ENCODE measurements around the gene PNMT. TPM values are rescaled to one million over a fixed set of nuclear protein-coding genes. Genes with fewer than 3 reads are reported as not detected.
A peak's percentile ranks its signal among the peaks of the same experiment; 100 is the strongest.
"Not testable (repeated sequence)": the region's sequence is repeated elsewhere in the genome, so short reads cannot be mapped to it uniquely, and the experiment has no call there.

The PNMT gene
- polyA plus RNA-seq, 3 donors from 2014 or later, result 1.4 to 1.6 TPM; not detected in 1

DNA sequence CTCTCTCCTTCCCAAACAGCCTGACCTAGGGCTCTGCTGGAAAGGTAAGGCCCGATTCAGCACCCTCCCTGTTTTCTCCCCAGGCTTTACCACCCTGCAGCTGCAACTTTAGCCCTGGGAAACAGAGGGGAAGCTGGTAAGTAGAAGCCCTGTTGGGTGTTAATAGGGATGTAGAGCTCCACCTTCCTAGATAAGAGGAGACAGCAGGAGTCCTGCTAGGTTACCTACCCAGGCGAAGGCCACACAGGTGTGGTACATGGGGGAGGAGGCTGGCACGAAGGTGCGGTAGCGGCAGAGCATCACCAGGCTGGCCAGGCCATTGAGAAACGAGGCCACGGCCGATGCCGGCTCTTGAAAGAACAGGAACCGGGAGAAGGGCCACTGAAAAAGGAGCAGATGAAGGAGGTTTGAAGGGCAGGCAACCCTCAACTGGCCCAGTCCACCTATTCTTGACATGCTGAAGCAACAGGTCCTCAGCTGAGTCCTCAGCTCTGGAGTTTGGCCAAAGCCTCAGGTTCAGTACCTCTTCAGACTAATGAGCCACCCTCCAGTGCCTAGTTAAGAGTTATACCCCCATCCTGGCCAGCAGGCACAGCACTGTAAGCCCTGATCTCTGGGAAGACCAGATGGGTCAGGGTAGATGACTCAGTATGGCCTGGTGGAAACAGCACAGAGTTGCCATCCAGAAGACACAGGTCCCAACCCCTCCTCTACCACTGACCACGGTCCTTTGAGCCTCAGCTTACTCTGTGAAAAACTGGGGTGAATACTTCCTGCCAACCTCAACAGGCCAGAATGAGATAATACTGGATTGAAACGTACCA lies 16.3 kb downstream of the PNMT start:
- Mint-ChIP-seq H3K9me3 (no peaks in the 10 kb centered on the region), H3K4me1 (peaks cover 44 to 45% of the 10 kb centered on the region in 2 donors), H3K27me3 (ENCODE audit: low read depth in 3 of 3) (peaks cover 6 to 15% (median 11%) of the 10 kb centered on the region in 3 donors), H3K27ac (peak overlapping the region in 1 of 6 donors; percentile 31), H3K4me3 (no peak overlapping the region), H3K36me3 (peaks cover 11 to 22% (median 14%) of the 10 kb centered on the region in 3 donors)
- DNase-seq, result no peak

DNA sequence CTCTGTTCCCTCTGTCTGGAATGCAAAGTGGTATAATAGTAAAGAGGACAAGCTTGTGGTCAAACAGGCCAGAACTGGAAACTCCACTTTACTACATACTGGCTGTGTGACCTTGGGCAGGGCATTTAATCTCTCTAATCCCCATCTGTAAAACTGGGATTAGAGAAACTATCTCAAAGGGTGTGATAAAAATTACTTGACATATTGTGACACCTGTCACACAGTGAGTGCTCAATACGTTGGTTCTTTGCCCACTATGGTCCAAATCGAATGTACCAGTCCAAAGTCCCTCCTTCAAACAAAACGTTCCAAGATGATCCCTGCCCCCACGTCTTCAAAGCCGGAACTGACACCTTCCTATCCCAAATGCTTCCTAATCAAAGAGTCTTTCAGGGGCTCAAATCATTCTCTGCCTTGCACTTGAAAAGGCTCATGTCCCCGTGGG lies 18.9 kb downstream of the PNMT start:
- Mint-ChIP-seq H3K27me3 (ENCODE audit: low read depth in 3 of 3) (peaks cover 3 to 11% (median 9%) of the 10 kb centered on the region in 3 donors), H3K9me3 (no peaks in the 10 kb centered on the region), H3K4me1 (peaks cover 27 to 28% of the 10 kb centered on the region in 2 donors), H3K27ac (peak overlapping the region; percentile 92 to 98 (median 96)), H3K4me3 (peak overlapping the region; percentile 95 to 98 (median 97)), H3K36me3 (peaks cover 11 to 16% (median 14%) of the 10 kb centered on the region in 3 donors)
- DNase-seq, result no peak

DNA sequence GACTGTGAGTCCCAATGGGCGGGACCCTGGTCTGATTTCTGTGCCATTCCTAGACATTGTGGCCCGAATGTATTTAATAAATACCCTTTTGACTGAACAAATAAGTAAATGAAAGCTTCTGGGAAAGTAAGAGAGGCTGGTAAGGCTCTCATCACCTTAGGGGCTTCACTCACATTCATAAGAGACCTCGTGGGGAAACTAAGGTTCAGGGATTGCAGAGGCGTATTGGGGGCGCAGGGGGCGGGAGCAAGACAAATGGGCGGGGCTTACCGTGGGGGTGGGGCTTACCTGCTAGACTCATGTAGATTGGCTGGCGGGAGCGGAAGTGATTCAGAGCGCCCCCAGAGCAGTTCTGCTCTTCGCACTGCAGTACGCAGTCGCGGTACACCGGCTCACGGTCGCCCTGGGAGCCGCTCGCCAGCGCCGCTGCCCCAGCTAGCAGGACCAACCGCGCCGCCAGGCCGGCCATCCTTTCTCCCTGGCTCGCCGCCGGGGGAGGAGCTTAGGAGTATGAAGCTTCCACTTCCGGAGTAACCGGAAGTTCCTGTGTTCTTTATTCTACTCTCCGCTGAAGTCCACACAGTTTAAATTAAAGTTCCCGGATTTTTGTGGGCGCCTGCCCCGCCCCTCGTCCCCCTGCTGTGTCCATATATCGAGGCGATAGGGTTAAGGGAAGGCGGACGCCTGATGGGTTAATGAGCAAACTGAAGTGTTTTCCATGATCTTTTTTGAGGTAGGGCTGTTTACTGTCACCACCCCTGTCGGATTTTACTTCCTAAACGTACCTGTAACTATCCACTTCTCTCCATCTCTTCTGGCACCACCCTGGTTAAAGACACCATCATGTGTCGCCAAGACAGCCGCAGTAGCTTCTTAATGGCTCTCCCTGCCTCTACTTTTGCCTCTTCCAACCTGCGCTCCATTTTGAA lies 19.6 kb downstream of the PNMT start, which contains the start of gene PGAP3:
TSS of gene PGAP3 (minus strand) at position 512 of the 929 bp plus-strand sequence. CDS start at position 469, 43 bp downstream.
- peak within 1 kb of the TSS; percentile 95 to 98 (median 97) for H3K4me3 Mint-ChIP-seq
- no peaks in the 10 kb centered on the region for H3K9me3 Mint-ChIP-seq
- peaks cover 3 to 11% (median 9%) of the 10 kb centered on the region in 3 donors for H3K27me3 Mint-ChIP-seq (ENCODE audit: low read depth in 3 of 3)
- H3K4me1 Mint-ChIP-seq, result peaks cover 26 to 27% of the 10 kb centered on the region in 2 donors
- H3K36me3 Mint-ChIP-seq, result peaks cover 11 to 14% (median 13%) of the 10 kb centered on the region in 3 donors
- DNase-seq, result peak; percentile 85 to 90 (median 88)
- peak within 1 kb of the TSS; percentile 92 to 98 (median 96) for H3K27ac Mint-ChIP-seq

DNA sequence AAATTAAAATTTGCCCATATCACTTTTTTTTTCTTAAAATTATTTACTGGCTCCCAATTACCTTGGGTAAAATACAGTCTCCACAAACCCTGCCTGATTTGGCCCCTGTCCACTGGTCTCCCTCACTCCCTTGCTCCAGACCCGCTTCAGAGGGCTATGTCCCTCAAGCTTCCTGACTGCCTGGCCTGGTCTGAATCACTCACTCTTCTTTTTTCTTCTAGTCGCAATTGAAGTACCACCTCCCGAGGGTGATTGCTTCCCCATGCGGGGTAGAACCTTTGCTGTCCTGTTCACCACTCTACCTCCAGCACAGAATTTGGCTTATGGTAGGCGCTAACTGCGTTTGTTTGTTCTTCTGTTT lies 20.2 kb downstream of the PNMT start:
- H3K27me3 Mint-ChIP-seq (ENCODE audit: low read depth in 3 of 3), result peaks cover 3 to 9% (median 9%) of the 10 kb centered on the region in 3 donors
- no peak for DNase-seq
- peaks cover 24 to 27% of the 10 kb centered on the region in 2 donors for H3K4me1 Mint-ChIP-seq
- H3K27ac Mint-ChIP-seq, result peak overlapping the region; percentile 92 to 98 (median 96)
- no peaks in the 10 kb centered on the region for H3K9me3 Mint-ChIP-seq
- peaks cover 8 to 9% (median 8%) of the 10 kb centered on the region in 3 donors for H3K36me3 Mint-ChIP-seq
- peak overlapping the region; percentile 95 to 98 (median 97) for H3K4me3 Mint-ChIP-seq

DNA sequence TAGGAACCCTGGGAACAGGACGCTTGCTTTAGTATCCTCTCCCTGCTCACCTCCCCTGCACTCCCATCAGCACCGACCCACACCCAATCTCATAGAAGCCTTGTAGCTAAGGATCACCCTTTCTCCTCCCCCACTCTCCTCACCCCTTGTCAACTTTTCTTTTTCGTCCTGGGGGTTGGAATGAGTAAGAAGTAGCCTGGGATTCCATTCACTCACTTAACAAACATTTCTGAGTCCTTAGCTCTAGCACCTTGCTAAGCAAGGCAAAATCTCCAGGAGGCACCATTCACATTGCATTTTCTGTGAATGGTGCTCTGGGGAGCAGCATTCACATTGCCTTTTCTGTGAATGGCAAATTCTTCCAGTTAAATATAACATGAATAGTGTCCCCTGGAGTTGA lies 20.7 kb downstream of the PNMT start:
- Mint-ChIP-seq H3K36me3 (peaks cover 7 to 9% (median 7%) of the 10 kb centered on the region in 3 donors), H3K4me3 (peak overlapping the region; percentile 95 to 98 (median 97)), H3K27ac (peak overlapping the region; percentile 92 to 98 (median 96)), H3K9me3 (no peaks in the 10 kb centered on the region), H3K4me1 (peaks cover 24 to 27% of the 10 kb centered on the region in 2 donors), H3K27me3 (ENCODE audit: low read depth in 3 of 3) (peaks cover 3 to 9% (median 9%) of the 10 kb centered on the region in 3 donors)
- DNase-seq, result no peak

DNA sequence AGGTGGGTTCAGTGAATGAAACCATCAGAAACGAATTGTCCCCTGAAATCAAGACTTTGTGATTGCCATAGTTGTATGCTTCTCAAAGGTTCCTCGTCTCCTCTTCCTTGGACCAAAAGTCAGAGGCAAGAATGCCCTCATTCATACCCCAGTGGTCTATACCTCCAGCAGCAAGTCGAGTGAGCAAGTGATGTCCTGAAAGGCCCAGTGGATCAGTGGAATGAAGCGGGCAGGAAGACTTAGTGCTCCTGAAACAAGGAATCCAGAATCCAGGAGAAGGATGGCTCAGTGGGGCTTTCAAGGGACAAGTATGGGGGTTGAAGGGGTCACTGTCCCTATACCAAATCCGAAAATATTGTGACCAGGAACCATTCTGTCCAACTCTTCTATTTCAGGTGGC lies 26.3 kb downstream of the PNMT start:
- peaks cover 3 to 15% (median 13%) of the 10 kb centered on the region in 3 donors for H3K36me3 Mint-ChIP-seq
- DNase-seq, result no peak
- H3K4me3 Mint-ChIP-seq, result no peak overlapping the region
- H3K4me1 Mint-ChIP-seq, result peaks cover 3 to 4% of the 10 kb centered on the region in 2 donors
- H3K9me3 Mint-ChIP-seq, result no peaks in the 10 kb centered on the region
- no peak overlapping the region for H3K27ac Mint-ChIP-seq
- peaks cover 0 to 10% (median 4%) of the 10 kb centered on the region in 3 donors for H3K27me3 Mint-ChIP-seq (ENCODE audit: low read depth in 3 of 3)

DNA sequence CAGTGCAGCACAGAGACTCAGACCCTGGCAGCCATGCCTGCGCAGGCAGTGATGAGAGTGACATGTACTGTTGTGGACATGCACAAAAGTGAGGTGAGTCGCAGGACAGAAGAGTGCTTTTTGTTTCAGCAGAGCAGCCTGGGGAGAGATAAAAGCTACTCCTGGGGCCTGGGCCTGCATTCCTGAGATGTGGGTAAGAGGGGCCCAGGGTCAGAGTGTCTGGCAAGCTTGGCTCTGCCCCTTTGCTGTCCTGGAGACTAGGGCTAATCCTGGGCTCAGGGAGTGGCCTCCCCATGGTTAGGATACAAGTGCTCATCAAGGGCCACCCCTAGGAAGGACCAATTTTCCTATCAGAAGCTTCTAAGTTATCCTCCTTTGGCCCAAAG lies 26.8 kb downstream of the PNMT start:
- Mint-ChIP-seq H3K4me3 (no peak overlapping the region), H3K27ac (no peak overlapping the region), H3K27me3 (ENCODE audit: low read depth in 3 of 3) (peaks cover 2 to 13% (median 4%) of the 10 kb centered on the region in 3 donors), H3K9me3 (no peaks in the 10 kb centered on the region), H3K4me1 (peaks cover 6 to 7% of the 10 kb centered on the region in 2 donors), H3K36me3 (peaks cover 3 to 15% (median 13%) of the 10 kb centered on the region in 3 donors)
- no peak for DNase-seq

DNA sequence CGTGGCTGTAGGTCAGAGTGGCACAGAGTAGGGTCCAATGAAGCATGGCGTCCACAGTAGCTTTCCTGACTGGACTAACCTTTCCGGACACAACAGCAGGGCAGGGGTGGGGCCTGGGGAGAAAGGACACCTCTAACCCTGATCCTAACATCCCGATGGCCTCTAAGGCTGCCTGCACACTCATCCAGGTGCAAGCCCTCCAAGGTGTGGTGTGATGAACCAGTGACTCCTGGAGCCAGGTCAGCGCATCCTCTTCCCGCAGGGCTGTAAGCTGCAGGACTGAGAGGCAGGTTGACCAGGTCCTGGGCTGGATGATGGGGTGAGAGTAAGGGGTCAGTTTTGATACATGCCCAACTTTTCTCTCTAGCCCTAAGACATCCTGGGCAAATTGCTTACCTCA lies 28.5 kb downstream of the PNMT start:
- no peak overlapping the region for H3K4me3 Mint-ChIP-seq
- H3K27me3 Mint-ChIP-seq (ENCODE audit: low read depth in 3 of 3), result peaks cover 4 to 13% (median 7%) of the 10 kb centered on the region in 3 donors
- no peak for DNase-seq
- H3K27ac Mint-ChIP-seq, result no peak overlapping the region
- H3K36me3 Mint-ChIP-seq, result peaks cover 3 to 15% (median 13%) of the 10 kb centered on the region in 3 donors
- no peaks in the 10 kb centered on the region for H3K9me3 Mint-ChIP-seq
- H3K4me1 Mint-ChIP-seq, result peaks cover 15 to 18% of the 10 kb centered on the region in 2 donors

DNA sequence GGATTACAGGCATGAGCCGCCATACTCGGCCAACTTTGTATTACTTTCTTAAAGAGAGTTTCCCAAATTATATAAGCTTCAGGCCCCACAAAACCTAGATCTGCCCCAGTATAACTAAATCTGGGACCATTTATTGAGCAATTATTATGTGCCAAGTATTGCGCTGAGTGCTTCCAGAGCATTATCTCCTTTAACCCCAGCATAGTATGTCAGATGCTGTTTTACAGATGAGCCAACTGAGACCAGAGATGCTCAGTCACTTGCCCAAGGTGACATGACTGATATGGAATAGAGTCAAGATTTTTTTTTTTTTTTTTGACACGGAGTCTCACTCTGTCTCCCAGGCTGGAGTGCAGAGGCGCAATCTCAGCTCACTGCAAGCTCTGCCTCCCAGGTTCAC lies 29.7 kb downstream of the PNMT start:
- no peak for DNase-seq
- Mint-ChIP-seq H3K4me1 (peaks cover 21 to 28% of the 10 kb centered on the region in 2 donors), H3K27ac (no peak overlapping the region), H3K4me3 (no peak overlapping the region), H3K36me3 (peaks cover 3 to 14% (median 13%) of the 10 kb centered on the region in 3 donors), H3K9me3 (no peaks in the 10 kb centered on the region), H3K27me3 (ENCODE audit: low read depth in 3 of 3) (peaks cover 4 to 13% (median 7%) of the 10 kb centered on the region in 3 donors)

DNA sequence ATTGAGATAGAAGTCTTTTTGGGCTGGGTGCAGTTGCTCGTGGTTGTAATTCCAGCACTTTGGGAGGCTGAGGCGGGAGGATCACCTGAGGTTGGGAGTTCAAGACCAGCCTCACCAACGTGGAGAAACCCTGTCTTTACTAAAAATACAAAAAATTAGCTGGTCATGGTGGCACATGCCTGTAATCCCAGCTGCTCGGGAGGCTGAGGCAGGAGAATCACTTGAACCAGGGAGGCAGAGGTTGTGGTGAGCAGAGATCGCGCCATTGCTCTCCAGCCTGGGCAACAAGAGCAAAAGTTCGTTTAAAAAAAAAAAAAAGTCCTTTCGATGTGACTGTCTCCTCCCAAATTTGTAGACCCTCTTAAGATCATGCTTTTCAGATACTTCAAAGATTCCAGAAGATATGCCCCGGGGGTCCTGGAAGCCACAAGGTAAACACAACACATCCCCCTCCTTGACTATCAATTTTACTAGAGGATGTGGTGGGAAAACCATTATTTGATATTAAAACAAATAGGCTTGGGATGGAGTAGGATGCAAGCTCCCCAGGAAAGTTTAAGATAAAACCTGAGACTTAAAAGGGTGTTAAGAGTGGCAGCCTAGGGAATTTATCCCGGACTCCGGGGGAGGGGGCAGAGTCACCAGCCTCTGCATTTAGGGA lies 31.0 kb downstream of the PNMT start:
- H3K9me3 Mint-ChIP-seq, DNase-seq: not testable (repeated sequence)
- Mint-ChIP-seq H3K4me3 (peak overlapping the region; percentile 71 to 86 (median 72)), H3K4me1 (peaks cover 32 to 38% of the 10 kb centered on the region in 2 donors), H3K27me3 (ENCODE audit: low read depth in 3 of 3) (peaks cover 4 to 13% (median 7%) of the 10 kb centered on the region in 3 donors), H3K36me3 (peaks cover 3 to 12% (median 9%) of the 10 kb centered on the region in 3 donors), H3K27ac (peak overlapping the region in 3 of 6 donors; percentile 46 to 49 (median 49))

DNA sequence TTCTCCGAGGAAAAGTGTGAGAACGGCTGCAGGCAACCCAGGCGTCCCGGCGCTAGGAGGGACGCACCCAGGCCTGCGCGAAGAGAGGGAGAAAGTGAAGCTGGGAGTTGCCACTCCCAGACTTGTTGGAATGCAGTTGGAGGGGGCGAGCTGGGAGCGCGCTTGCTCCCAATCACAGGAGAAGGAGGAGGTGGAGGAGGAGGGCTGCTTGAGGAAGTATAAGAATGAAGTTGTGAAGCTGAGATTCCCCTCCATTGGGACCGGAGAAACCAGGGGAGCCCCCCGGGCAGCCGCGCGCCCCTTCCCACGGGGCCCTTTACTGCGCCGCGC lies 31.5 kb downstream of the PNMT start, which contains the start of gene ERBB2:
TSS of gene ERBB2 (plus strand) at position 247 of the 330 bp plus-strand sequence. CDS start 175 bp downstream, outside the sequence.
- Mint-ChIP-seq H3K36me3 (peaks cover 3 to 7% (median 4%) of the 10 kb centered on the region in 3 donors), H3K4me1 (peaks cover 32 to 38% of the 10 kb centered on the region in 2 donors), H3K27ac (peak within 1 kb of the TSS in 3 of 6 donors; percentile 46 to 57 (median 49)), H3K27me3 (ENCODE audit: low read depth in 3 of 3) (peaks cover 4 to 13% (median 7%) of the 10 kb centered on the region in 3 donors), H3K4me3 (peak within 1 kb of the TSS; percentile 71 to 86 (median 72)), H3K9me3 (no peaks in the 10 kb centered on the region)
- DNase-seq, result no peak

DNA sequence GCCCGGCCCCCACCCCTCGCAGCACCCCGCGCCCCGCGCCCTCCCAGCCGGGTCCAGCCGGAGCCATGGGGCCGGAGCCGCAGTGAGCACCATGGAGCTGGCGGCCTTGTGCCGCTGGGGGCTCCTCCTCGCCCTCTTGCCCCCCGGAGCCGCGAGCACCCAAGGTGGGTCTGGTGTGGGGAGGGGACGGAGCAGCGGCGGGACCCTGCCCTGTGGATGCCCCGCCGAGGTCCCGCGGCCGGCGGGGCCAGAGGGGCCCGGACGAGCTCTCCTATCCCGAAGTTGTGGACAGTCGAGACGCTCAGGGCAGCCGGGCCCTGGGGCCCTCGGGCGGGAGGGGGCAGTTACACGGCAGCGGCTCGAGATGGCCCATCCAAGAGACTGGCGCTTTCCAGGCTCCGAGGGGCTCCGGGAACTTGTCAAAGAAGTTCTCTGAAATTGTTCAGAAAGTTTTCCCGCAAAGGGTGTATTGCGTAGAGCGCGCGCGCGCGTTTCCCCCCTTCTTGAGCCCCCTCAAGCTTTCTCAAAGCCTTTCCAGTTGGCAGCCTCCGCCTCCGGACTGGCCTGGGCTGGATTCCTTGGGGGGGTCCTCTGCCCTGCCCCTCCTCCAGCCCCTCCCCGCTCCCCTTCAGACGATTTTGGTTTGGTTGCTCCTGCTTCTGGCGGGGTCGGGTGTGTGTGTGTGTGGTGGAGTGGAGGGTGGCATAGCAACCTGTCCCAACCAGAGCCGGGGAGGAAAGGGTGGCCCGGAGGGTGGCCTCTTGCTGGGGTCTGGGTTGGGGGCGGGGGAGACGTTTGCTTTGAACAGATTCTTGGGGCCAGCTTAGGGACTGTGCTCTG lies 32.1 kb downstream of the PNMT start:
- peaks cover 4 to 13% (median 7%) of the 10 kb centered on the region in 3 donors for H3K27me3 Mint-ChIP-seq (ENCODE audit: low read depth in 3 of 3)
- peaks cover 3 to 4% (median 3%) of the 10 kb centered on the region in 3 donors for H3K36me3 Mint-ChIP-seq
- H3K4me3 Mint-ChIP-seq, result peak overlapping the region in 3 of 5 donors; percentile 38 to 60 (median 55)
- peaks cover 32 to 38% of the 10 kb centered on the region in 2 donors for H3K4me1 Mint-ChIP-seq
- H3K27ac Mint-ChIP-seq, result peak overlapping the region in 1 of 6 donors; percentile 36
- no peak for DNase-seq
- H3K9me3 Mint-ChIP-seq, result no peaks in the 10 kb centered on the region

Measured in immature natural killer cell (primary cell).